ENCODE measurements around the gene CNOT2. TPM values are rescaled to one million over a fixed set of nuclear protein-coding genes. Genes with fewer than 3 reads are reported as not detected.

The CNOT2 gene
- total RNA-seq, 1 experiment from 2014 or later, result 73.7 TPM

DNA sequence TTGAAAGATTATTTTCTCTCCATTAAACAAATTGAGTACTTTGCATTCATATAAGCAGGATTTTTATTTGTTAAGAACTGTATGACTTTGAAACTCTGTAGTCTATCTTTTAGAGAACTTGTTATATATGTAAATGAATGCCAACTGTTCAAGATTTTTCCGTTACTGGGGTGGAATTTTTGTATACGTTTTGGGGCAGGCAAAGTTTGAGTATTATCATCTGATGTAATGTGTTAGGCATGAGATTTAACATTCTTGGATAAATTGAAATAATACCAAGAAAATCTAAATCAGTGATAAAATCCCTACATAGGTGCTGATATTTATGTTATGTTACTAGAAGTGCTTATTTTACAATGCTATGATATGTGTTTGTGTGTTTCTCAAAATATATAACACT is 8.4 kb downstream of the CNOT2 start:
- TF ChIP-seq EZH2 (IDR thresholded peaks at IDR 0.05; ENCODE audit: low read length, unreplicated experiment), result no peak
- no peak for TF ChIP-seq EZH2phosphoT487 (IDR thresholded peaks at IDR 0.05; ENCODE audit: borderline replicate concordance, low read length)
- TF ChIP-seq, protein P1, sequence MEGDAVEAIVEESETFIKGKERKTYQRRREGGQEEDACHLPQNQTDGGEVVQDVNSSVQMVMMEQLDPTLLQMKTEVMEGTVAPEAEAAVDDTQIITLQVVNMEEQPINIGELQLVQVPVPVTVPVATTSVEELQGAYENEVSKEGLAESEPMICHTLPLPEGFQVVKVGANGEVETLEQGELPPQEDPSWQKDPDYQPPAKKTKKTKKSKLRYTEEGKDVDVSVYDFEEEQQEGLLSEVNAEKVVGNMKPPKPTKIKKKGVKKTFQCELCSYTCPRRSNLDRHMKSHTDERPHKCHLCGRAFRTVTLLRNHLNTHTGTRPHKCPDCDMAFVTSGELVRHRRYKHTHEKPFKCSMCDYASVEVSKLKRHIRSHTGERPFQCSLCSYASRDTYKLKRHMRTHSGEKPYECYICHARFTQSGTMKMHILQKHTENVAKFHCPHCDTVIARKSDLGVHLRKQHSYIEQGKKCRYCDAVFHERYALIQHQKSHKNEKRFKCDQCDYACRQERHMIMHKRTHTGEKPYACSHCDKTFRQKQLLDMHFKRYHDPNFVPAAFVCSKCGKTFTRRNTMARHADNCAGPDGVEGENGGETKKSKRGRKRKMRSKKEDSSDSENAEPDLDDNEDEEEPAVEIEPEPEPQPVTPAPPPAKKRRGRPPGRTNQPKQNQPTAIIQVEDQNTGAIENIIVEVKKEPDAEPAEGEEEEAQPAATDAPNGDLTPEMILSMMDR (conservative IDR thresholded peaks at IDR 0.05; ENCODE audit: low read depth, low read length), result no peak
- peaks cover 4% of the 10 kb centered on the region; the same call in 1 of the 2 replicates for H3K36me3 ChIP-seq (ENCODE audit: low read depth, low read length)
- H3K27me3 ChIP-seq (ENCODE audit: low read length), result no peaks in the 10 kb centered on the region
- ATAC-seq (no peak), DNase-seq (no peak)
- no peaks in the 10 kb centered on the region for H3K9me2 ChIP-seq (replicated peaks; ENCODE audit: low read length)
- no peak overlapping the region for H3K27ac ChIP-seq (ENCODE audit: low read length)
- no peak overlapping the region for H3K4me2 ChIP-seq (ENCODE audit: low read length)
- no peaks in the 10 kb centered on the region for H3F3A ChIP-seq (ENCODE audit: low read length, unreplicated experiment)
- ChIA-PET CTCF (no interaction called here), POLR2A (ENCODE audit: unreplicated experiment) (no interaction called here)
- no peak overlapping the region for H2AFZ ChIP-seq (ENCODE audit: low read length)
- H4K20me1 ChIP-seq (ENCODE audit: low read length), result peaks cover 54% of the 10 kb centered on the region
- intact Hi-C loops (cut with micrococcal nuclease), result no loop called here
- no TSS peak for BruUV-seq (replicated peaks)
- peaks cover 98% of the 10 kb centered on the region for H3K79me2 ChIP-seq (ENCODE audit: low read length)
- H3K9ac ChIP-seq (ENCODE audit: low read length), result no peak overlapping the region
- H3K4me3 ChIP-seq (ENCODE audit: low read length), result no peak overlapping the region
- peaks cover 9% of the 10 kb centered on the region for H3K4me1 ChIP-seq (ENCODE audit: insufficient read depth, low read length)
- no peaks in the 10 kb centered on the region for H3K9me3 ChIP-seq (ENCODE audit: low read length)

DNA sequence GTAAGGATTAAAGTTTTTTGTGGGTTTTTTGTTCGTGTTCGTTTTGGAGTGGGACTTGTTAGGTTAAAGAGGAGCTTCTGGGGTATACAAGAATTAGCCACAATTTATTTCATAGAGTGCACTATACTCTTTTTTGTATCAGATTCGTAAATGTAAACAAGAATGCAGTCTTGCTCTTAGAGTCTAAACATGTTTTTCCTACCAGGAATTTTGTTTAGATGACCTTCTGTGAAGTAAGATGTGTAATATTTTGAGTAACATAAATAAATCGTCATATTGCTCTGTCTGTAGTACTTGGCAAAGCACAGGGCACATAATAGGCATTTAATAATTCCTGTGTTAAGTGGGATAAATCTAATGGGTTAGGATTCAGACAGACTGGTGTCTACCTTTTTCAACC is 9.6 kb downstream of the CNOT2 start:
- Histone ChIP-seq H3F3A (ENCODE audit: low read length, unreplicated experiment) (no peaks in the 10 kb centered on the region), H3K27ac (ENCODE audit: low read length) (no peak overlapping the region), H3K4me1 (ENCODE audit: insufficient read depth, low read length) (peaks cover 7% of the 10 kb centered on the region; the same call in 1 of the 2 replicates), H3K79me2 (ENCODE audit: low read length) (peaks cover 98% of the 10 kb centered on the region), H3K4me3 (ENCODE audit: low read length) (no peak overlapping the region), H3K9ac (ENCODE audit: low read length) (no peak overlapping the region), H3K27me3 (ENCODE audit: low read length) (no peaks in the 10 kb centered on the region), H3K9me2 (replicated peaks; ENCODE audit: low read length) (no peaks in the 10 kb centered on the region), H4K20me1 (ENCODE audit: low read length) (peaks cover 43% of the 10 kb centered on the region), H2AFZ (ENCODE audit: low read length) (no peak overlapping the region), H3K36me3 (ENCODE audit: low read depth, low read length) (peaks cover 4% of the 10 kb centered on the region; the same call in 1 of the 2 replicates), H3K9me3 (ENCODE audit: low read length) (no peaks in the 10 kb centered on the region), H3K4me2 (ENCODE audit: low read length) (no peak overlapping the region)
- TF ChIP-seq EZH2 (IDR thresholded peaks at IDR 0.05; ENCODE audit: low read length, unreplicated experiment) (no peak), EZH2phosphoT487 (IDR thresholded peaks at IDR 0.05; ENCODE audit: borderline replicate concordance, low read length) (no peak)
- TF ChIP-seq, protein P1 (conservative IDR thresholded peaks at IDR 0.05; ENCODE audit: low read depth, low read length), result no peak
- ATAC-seq (no peak), DNase-seq (no peak)
- intact Hi-C loops (cut with micrococcal nuclease), result no loop called here
- no TSS peak for BruUV-seq (replicated peaks)
- POLR2A ChIA-PET (ENCODE audit: unreplicated experiment), result no interaction called here
- CTCF ChIA-PET, result no interaction called here

DNA sequence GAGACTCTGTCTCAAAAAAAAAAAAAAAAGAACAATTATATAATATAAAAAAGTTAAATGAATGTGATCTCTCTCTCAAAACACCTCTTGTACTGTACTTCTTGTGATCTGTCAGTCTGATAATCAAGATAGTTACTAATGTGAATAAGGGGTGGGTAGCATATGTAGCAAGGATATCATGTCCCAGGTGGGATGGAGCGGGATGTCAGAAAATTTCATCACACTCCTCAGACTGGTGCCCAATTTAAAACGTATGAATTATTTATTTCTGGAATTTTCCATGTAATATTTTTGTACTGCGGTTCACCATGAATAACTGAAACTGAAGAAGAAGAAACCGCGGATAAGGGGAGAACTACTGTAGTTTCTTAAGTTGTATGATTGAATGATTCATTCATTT is 11.0 kb downstream of the CNOT2 start:
- Histone ChIP-seq H3K4me2 (ENCODE audit: low read length) (no peak overlapping the region), H3K27ac (ENCODE audit: low read length) (no peak overlapping the region), H3K27me3 (ENCODE audit: low read length) (no peaks in the 10 kb centered on the region), H3K4me1 (ENCODE audit: insufficient read depth, low read length) (peaks cover 7% of the 10 kb centered on the region; the same call in 1 of the 2 replicates), H2AFZ (ENCODE audit: low read length) (no peak overlapping the region), H3F3A (ENCODE audit: low read length, unreplicated experiment) (no peaks in the 10 kb centered on the region), H3K9ac (ENCODE audit: low read length) (no peak overlapping the region), H3K36me3 (ENCODE audit: low read depth, low read length) (peaks cover 4% of the 10 kb centered on the region; the same call in 1 of the 2 replicates), H3K79me2 (ENCODE audit: low read length) (peaks cover 98% of the 10 kb centered on the region), H3K9me3 (ENCODE audit: low read length) (no peaks in the 10 kb centered on the region), H3K4me3 (ENCODE audit: low read length) (no peak overlapping the region), H4K20me1 (ENCODE audit: low read length) (peaks cover 30% of the 10 kb centered on the region), H3K9me2 (replicated peaks; ENCODE audit: low read length) (no peaks in the 10 kb centered on the region)
- no peak for DNase-seq
- no peak for ATAC-seq
- CTCF ChIA-PET, result no interaction called here
- no TSS peak for BruUV-seq (replicated peaks)
- POLR2A ChIA-PET (ENCODE audit: unreplicated experiment), result no interaction called here
- no peak for TF ChIP-seq EZH2 (IDR thresholded peaks at IDR 0.05; ENCODE audit: low read length, unreplicated experiment)
- TF ChIP-seq, protein P1 (conservative IDR thresholded peaks at IDR 0.05; ENCODE audit: low read depth, low read length), result no peak
- no peak for TF ChIP-seq EZH2phosphoT487 (IDR thresholded peaks at IDR 0.05; ENCODE audit: borderline replicate concordance, low read length)
- intact Hi-C loops (cut with micrococcal nuclease), result no loop called here
